H9 (cell line): Measurements from ENCODE around the gene VTN. TPM values are rescaled to one million over a fixed set of nuclear protein-coding genes. Genes with fewer than 3 reads are reported as not detected.
A peak's percentile ranks its signal among the peaks of the same experiment; 100 is the strongest.

ENCODE experiments used
- DNase-seq: peaks from one replicate; pipeline ENCODE4 v3.0.0-alpha.2; 2017
- H2AFZ ChIP-seq: one replicate; pipeline ENCODE4 v1.6.1; 2013; ENCODE audit warnings: mild to moderate bottlenecking, low read length, control low read depth, moderate library complexity
- H2AK5ac ChIP-seq: 2 replicates; pipeline ENCODE4 v1.6.1; 2013; ENCODE audit warnings: low read length, control low read depth, mixed read lengths; ENCODE audit not compliant: insufficient read length
- H2BK120ac ChIP-seq: one replicate; pipeline ENCODE4 v1.6.1; 2013; ENCODE audit warnings: low read depth, mild to moderate bottlenecking, low read length, control low read depth, inconsistent platforms; ENCODE audit not compliant: poor library complexity, severe bottlenecking
- H2BK12ac ChIP-seq: 2 replicates; pipeline ENCODE4 v1.6.1; 2013; ENCODE audit warnings: low read length, control low read depth, mixed read lengths, low read depth; ENCODE audit not compliant: insufficient read length
- H2BK15ac ChIP-seq: 2 replicates; pipeline ENCODE4 v1.6.1; 2013; ENCODE audit warnings: low read depth, low read length, control low read depth
- H2BK20ac ChIP-seq: one replicate; pipeline ENCODE4 v1.6.1; 2013; ENCODE audit warnings: low read depth, mild to moderate bottlenecking, low read length, control low read depth, inconsistent platforms; ENCODE audit not compliant: poor library complexity, severe bottlenecking
- H2BK5ac ChIP-seq: 2 replicates; pipeline ENCODE4 v1.6.1; 2013; ENCODE audit warnings: low read length, control low read depth, mixed read lengths; ENCODE audit not compliant: insufficient read length
- H3K14ac ChIP-seq: 2 replicates; pipeline ENCODE4 v1.6.1; 2013; ENCODE audit warnings: low read length, control low read depth; ENCODE audit not compliant: insufficient read depth
- H3K18ac ChIP-seq: 2 replicates; pipeline ENCODE4 v1.6.1; 2013; ENCODE audit warnings: low read depth, mild to moderate bottlenecking, mixed read lengths, low read length, control low read depth; ENCODE audit not compliant: insufficient read length
- H3K23ac ChIP-seq: 2 replicates; pipeline ENCODE4 v1.6.1; 2013; ENCODE audit warnings: low read length, control low read depth, mixed read lengths, low read depth; ENCODE audit not compliant: insufficient read length
- H3K23me2 ChIP-seq: 2 replicates; pipeline ENCODE4 v1.6.1; 2013; ENCODE audit warnings: low read depth, mild to moderate bottlenecking, mixed read lengths, low read length, control low read depth; ENCODE audit not compliant: insufficient read length, poor library complexity, severe bottlenecking
- H3K27ac ChIP-seq: 2 replicates; pipeline ENCODE4 v1.5.1; 2013; ENCODE audit warnings: low read length, control low read depth, mixed read lengths, low read depth; ENCODE audit not compliant: insufficient read length
- H3K27me3 ChIP-seq: 2 replicates; pipeline ENCODE4 v1.6.1; 2013; ENCODE audit warnings: low read length, control low read depth, inconsistent platforms; ENCODE audit not compliant: insufficient read depth
- H3K4ac ChIP-seq: 2 replicates; pipeline ENCODE4 v1.6.1; 2013; ENCODE audit warnings: low read depth, mild to moderate bottlenecking, control low read depth, inconsistent platforms, low read length, moderate library complexity
- H3K4me1 ChIP-seq: 2 replicates; pipeline ENCODE4 v1.6.1; 2013; ENCODE audit warnings: low read length, control low read depth, inconsistent platforms; ENCODE audit not compliant: insufficient read depth
- H3K4me2 ChIP-seq: 2 replicates; pipeline ENCODE4 v1.6.1; 2013; ENCODE audit warnings: low read length, control low read depth, mixed read lengths; ENCODE audit not compliant: insufficient read length, insufficient read depth
- H3K56ac ChIP-seq: 2 replicates; pipeline ENCODE4 v1.6.1; 2013; ENCODE audit warnings: low read depth, mild to moderate bottlenecking, mixed read lengths, low read length, control low read depth; ENCODE audit not compliant: insufficient read length
- H3K79me1 ChIP-seq: 2 replicates; pipeline ENCODE4 v1.6.1; 2013; ENCODE audit warnings: low read depth, mild to moderate bottlenecking, moderate library complexity, low read length, control low read depth, inconsistent platforms; ENCODE audit not compliant: insufficient read depth, poor library complexity, severe bottlenecking
- H3K79me2 ChIP-seq: 2 replicates; pipeline ENCODE4 v1.6.1; 2013; ENCODE audit warnings: low read length, control low read depth, inconsistent platforms; ENCODE audit not compliant: insufficient read depth
- H3K9ac ChIP-seq: 2 replicates; pipeline ENCODE4 v1.6.1; 2013; ENCODE audit warnings: low read length, control low read depth, mixed read lengths; ENCODE audit not compliant: insufficient read length; ENCODE audit errors: extremely low read depth
- H3K9me3 ChIP-seq: one replicate; pipeline ENCODE4 v1.6.1; 2013; ENCODE audit warnings: low read depth, low read length, inconsistent platforms; ENCODE audit not compliant: control insufficient read depth
- H3T11ph ChIP-seq: one replicate; pipeline ENCODE4 v1.6.1; 2013; ENCODE audit warnings: mild to moderate bottlenecking, low read length, control low read depth, inconsistent platforms
- H4K20me1 ChIP-seq: one replicate; pipeline ENCODE4 v1.6.1; 2013; ENCODE audit not compliant: control insufficient read depth, insufficient read length, insufficient read depth
- H4K5ac ChIP-seq: 2 replicates; pipeline ENCODE4 v1.6.1; 2013; ENCODE audit warnings: low read depth, mild to moderate bottlenecking, mixed read lengths, low read length, control low read depth; ENCODE audit not compliant: insufficient read length
- H4K8ac ChIP-seq: replicated peaks from 2 replicates; pipeline ENCODE4 v1.6.1; 2013; ENCODE audit warnings: low read length, control low read depth, mixed read lengths, low read depth; ENCODE audit not compliant: insufficient read length
- H4K91ac ChIP-seq: 2 replicates; pipeline ENCODE4 v1.6.1; 2013; ENCODE audit warnings: low read depth, mild to moderate bottlenecking, moderate library complexity, mixed read lengths, low read length, control low read depth; ENCODE audit not compliant: insufficient read length
- H3K27ac Mint-ChIP-seq, 3 experiments: 2 replicates in 2 of 3; 3 replicates in 1 of 3; pipeline ENCODE4 v1.8.0; 2020 to 2021; ENCODE audit warnings: mixed read lengths in 3 of 3, mild to moderate bottlenecking in 1 of 3, moderate library complexity in 1 of 3
- H3K27me3 Mint-ChIP-seq: 2 replicates; pipeline ENCODE4 v1.8.0; 2021; ENCODE audit warnings: low read depth, mild to moderate bottlenecking, moderate library complexity, mixed read lengths
- H3K36me3 Mint-ChIP-seq, 3 experiments: 2 replicates in 2 of 3; 3 replicates in 1 of 3; pipeline ENCODE4 v1.8.0; 2020 to 2021; ENCODE audit warnings: low read depth in 3 of 3, mixed read lengths in 3 of 3; ENCODE audit not compliant: insufficient read depth in 1 of 3
- H3K4me1 Mint-ChIP-seq, 2 experiments: 2 replicates each; pipeline ENCODE4 v1.8.0; 2020; ENCODE audit warnings: mixed read lengths in 2 of 2
- H3K4me3 Mint-ChIP-seq, 2 experiments: 2 replicates in 1 of 2; 3 replicates in 1 of 2; pipeline ENCODE4 v1.8.0; 2020 to 2021; ENCODE audit warnings: mild to moderate bottlenecking in 2 of 2, mixed read lengths in 2 of 2, moderate library complexity in 1 of 2
- H3K9me3 Mint-ChIP-seq, 2 experiments: 2 replicates in 1 of 2; 3 replicates in 1 of 2; pipeline ENCODE4 v1.8.0; 2020; ENCODE audit warnings: mild to moderate bottlenecking in 2 of 2, mixed read lengths in 2 of 2, moderate library complexity in 1 of 2
- WGBS: extraction: QIAGEN DNeasy Blood & Tissue Kit; methylation state at CpG from one replicate; pipeline ENCODE4 v1.1.7; 2013; ENCODE audit warnings: missing lambda C conversion rate, low lambda C conversion rate, mixed read lengths; ENCODE audit not compliant: insufficient read length; ENCODE audit errors: extremely low coverage; 5-methylcytosine and 5-hydroxymethylcytosine counted together
- total RNA-seq: library from RNA; stranded (reverse); gene quantifications from 2 replicates; pipeline ENCODE4 v1.2.1, GENCODE V29; 2021
- TF ChIP-seq, protein P1 (sequence below): fragments of 200-600 bp; sonication (generic); conservative IDR thresholded peaks from 3 replicates; pipeline ENCODE4 v1.8.0; 2021; ENCODE audit warnings: antibody characterized with exemption, mild to moderate bottlenecking

Gene VTN
- total RNA-seq, 1 experiment from 2014 or later = not detected

DNA sequence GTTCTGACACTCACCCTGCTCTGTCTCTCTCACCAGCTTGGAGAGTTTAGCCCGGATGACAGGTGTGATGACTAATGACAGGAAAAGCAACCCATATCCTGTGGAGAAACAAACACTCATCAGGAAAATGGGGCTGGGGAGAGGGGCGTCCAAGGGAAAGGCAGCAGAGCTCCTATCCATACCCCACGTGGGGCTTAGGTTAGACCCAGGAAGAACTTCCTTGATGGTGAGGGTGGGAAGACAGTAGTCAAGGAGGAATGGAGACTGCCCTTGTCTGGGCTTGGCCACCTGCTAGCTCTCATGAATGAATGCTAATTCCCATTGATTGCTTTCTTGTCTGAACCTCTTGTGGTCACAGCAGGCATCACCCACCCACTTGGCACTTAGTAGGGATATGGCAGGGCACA, 32.1 kb upstream of the VTN start:
- Histone ChIP-seq H3K23ac (no peak overlapping the region), H3K4ac (no peak overlapping the region), H4K5ac (no peak overlapping the region), H4K91ac (no peak overlapping the region), H2BK120ac (no peak overlapping the region), H3K4me2 (peak overlapping the region; percentile 23), H2BK5ac (no peak overlapping the region), H3K14ac (no peak overlapping the region; the same call in 1 of the 2 replicates), H3K4me1 (peaks cover 8% of the 10 kb centered on the region; the same call in 1 of the 2 replicates), H4K20me1 (no peaks in the 10 kb centered on the region), H2AK5ac (no peak overlapping the region), H3K27ac (no peak overlapping the region), H3K79me2 (no peaks in the 10 kb centered on the region), H3T11ph (no peak overlapping the region), H3K9me3 (no peaks in the 10 kb centered on the region), H3K18ac (no peak overlapping the region), H2BK15ac (no peak overlapping the region), H3K9ac (no peak overlapping the region), H3K23me2 (peaks cover 9% of the 10 kb centered on the region), H2BK20ac (no peak overlapping the region), H3K27me3 (no peaks in the 10 kb centered on the region; the same call in 1 of the 2 replicates), H4K8ac (no peak overlapping the region), H3K56ac (no peak overlapping the region), H2AFZ (no peak overlapping the region), H2BK12ac (no peak overlapping the region), H3K79me1 (no peaks in the 10 kb centered on the region)
- Mint-ChIP-seq H3K4me3 (peak overlapping the region in 1 of 2 experiments; percentile 60; a peak in 2 of 5 replicates), H3K36me3 (peaks cover 0 to 13% (median 5%) of the 10 kb centered on the region in 3 experiments; a peak in 2 of 7 replicates), H3K27me3 (peaks cover 81% of the 10 kb centered on the region), H3K9me3 (no peaks in the 10 kb centered on the region), H3K4me1 (peaks cover 47% of the 10 kb centered on the region in 2 experiments), H3K27ac (no peak overlapping the region)
- WGBS = no CpG with 5 or more reads among the region's 3 CpGs
- DNase-seq = peak; percentile 84
- TF ChIP-seq, protein P1, sequence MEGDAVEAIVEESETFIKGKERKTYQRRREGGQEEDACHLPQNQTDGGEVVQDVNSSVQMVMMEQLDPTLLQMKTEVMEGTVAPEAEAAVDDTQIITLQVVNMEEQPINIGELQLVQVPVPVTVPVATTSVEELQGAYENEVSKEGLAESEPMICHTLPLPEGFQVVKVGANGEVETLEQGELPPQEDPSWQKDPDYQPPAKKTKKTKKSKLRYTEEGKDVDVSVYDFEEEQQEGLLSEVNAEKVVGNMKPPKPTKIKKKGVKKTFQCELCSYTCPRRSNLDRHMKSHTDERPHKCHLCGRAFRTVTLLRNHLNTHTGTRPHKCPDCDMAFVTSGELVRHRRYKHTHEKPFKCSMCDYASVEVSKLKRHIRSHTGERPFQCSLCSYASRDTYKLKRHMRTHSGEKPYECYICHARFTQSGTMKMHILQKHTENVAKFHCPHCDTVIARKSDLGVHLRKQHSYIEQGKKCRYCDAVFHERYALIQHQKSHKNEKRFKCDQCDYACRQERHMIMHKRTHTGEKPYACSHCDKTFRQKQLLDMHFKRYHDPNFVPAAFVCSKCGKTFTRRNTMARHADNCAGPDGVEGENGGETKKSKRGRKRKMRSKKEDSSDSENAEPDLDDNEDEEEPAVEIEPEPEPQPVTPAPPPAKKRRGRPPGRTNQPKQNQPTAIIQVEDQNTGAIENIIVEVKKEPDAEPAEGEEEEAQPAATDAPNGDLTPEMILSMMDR = no peak
